GM18870 (cell line): Measurements from ENCODE around the gene SELENOT.

Experiments
- ATAC-seq: cut with Tn5 transposase; IDR thresholded peaks from one replicate; pipeline ENCODE4 v1.9.1; 2021; ENCODE audit warnings: moderate library complexity; ENCODE audit not compliant: unreplicated experiment

SELENOT gene

DNA sequence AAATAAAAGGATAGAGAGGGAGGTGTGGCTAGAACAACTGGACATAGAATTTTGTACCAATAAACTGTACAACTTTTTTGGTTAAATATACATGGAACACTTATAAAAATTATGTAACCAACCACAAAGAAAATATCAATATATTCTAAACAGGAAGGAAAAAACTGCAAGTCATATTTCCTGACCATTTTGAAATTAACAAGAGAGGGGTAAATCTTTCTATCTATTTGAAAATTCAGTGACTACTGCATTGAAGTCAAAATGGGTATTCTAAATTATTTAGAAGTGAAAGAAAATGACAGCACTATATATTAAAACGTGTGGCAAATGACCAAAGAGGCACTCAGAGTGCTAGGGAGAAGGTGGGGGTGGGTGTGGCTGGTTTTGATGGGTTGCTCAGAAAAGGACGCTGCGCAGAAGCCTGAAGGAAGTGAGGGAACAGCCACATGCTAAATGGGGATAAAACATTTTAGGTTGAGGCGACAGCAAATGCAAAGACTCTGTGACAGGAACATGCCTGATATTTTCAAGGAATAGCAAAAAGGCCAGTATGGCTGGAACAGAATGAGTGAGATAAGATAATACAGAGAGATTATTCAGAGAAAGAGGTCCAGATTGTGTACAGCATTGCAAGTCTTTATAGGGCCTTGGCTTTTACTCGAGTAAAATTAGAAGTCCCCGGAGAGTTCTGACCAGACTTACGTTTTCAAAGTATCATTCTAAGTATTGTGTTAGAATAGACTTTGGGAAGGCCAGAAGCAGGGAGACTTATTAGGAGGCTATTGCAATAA, 59.5 kb downstream of the SELENOT start:
- no peak for ATAC-seq

DNA sequence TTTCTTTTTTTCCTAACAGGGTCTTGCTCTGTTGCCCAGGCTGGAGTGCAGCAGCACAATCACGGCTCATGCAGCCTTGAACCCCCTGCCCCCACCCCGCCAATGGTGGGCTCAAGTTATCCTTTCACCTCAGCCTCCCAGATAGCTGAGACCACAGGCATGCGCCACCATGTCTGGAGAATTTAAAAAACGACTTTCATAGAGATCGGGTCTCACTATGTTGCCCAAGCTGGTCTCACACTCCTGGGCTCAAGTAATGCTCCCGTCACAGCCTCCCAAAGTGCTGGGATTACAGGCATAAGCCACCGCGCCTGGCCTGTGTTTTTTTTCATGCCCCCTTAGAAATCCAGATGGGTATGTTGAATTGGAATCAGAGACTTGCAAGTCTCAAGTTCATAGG, 60.3 kb downstream of the SELENOT start:
- ATAC-seq, result no peak

- ATAC-seq, result no peak
Observed at GRCh38 chr3:150666167-150666566, 63.0 kb downstream of the SELENOT start.

DNA sequence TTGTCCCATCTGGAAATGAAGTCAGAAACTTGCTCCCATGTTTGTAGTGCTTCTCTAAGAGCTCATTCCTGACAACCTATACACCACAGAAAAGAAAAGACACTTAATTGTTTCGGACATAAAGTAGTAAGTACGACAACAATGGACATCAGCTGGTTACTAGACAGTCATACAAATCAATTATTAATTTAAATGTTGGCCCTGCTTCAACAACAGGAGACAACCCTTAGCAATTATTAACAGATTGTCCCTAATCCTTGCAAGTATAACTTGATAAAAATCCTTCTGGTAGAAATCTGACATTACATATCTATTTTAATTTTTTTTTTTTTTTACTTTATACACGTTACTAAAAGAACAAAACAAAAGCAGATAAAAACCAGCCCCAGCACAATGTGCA, 70.8 kb downstream of the SELENOT start:
- no peak for ATAC-seq

GRCh38 chr3:150675587-150675986, 72.5 kb downstream of the SELENOT start:
- ATAC-seq, result no peak
